Myocyte (in vitro differentiated cells): ENCODE data around the gene GZF1. TPM values are rescaled to one million over a fixed set of nuclear protein-coding genes. Genes with fewer than 3 reads are reported as not detected.
A peak's percentile ranks its signal among the peaks of the same experiment; 100 is the strongest.

Experiments
- DNase-seq: peaks from one replicate; pipeline ENCODE4 v3.0.0-alpha.2; 2012; ENCODE audit warnings: low read depth
- total RNA-seq: library from RNA; depleted of rRNA; stranded (reverse); fragments of >200 nt; gene quantifications from 2 replicates; pipeline ENCODE4 v1.2.3, GENCODE V29; 2014

GZF1 gene
- total RNA-seq, 1 donor from 2014 or later, result 27.8 TPM

DNA sequence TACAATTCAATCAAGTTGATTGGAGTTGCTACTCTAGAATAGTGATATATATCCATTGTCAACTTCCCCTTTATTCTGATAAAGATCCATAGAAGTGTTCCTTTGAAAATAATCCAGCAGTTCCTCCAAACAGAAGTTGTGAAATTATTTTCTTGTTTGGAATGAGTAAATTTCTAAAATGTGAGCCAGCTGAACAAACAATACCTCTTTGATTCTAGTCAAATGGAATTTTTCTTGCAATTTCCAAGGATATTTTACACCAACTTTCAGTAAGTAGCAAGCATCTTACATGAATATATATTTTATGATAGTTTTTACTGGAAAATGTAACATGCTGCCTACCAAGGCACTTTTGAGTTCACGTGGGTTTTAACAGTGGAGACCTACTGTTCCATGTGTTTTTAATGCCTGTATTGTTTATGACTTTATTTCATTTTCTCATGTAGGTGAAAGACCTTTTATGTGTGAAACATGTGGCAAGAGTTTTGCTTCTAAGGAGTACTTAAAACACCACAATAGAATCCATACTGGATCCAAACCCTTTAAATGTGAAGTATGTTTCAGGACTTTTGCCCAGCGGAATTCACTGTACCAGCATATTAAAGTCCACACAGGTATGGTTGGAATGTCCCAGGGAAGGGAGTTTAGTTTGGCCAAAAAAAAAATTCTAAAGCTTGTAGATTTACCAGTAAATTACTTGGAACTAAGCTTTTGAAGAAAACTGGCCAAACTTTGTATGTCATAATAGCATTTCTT lies 6.5 kb downstream of the GZF1 start:
- no peak for DNase-seq

DNA sequence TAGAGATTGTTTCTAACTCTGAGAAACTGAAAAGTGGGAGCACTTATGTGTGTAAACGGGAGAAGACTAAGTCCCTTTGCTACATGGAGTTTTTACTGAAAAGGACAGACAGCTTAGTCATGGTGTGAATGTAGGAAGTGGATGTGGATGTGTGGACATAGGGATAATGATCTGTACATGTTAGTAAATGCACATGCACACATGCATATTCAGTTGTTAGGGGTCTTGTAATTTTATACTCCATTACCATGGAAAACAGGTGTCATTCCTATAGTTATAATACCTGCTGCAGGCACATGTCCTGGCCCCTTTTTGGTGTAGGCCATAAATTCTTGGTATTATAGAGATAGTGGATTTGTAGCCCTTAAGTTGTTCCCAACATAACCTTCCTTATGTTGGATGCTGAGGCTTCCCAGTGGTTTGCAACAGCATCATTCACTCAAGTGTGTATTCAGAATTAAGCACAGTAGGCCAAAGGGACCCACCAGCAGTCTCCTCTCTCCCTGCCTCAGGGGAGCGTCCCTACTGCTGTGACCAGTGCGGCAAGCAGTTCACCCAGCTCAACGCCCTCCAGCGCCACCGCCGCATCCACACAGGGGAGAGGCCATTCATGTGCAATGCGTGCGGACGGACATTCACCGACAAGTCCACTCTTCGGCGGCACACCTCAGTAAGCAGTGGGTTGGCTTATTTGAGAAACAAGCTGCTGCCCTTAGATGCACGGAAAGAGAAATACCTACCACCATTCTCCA lies 7.3 kb downstream of the GZF1 start:
- DNase-seq, result no peak

DNA sequence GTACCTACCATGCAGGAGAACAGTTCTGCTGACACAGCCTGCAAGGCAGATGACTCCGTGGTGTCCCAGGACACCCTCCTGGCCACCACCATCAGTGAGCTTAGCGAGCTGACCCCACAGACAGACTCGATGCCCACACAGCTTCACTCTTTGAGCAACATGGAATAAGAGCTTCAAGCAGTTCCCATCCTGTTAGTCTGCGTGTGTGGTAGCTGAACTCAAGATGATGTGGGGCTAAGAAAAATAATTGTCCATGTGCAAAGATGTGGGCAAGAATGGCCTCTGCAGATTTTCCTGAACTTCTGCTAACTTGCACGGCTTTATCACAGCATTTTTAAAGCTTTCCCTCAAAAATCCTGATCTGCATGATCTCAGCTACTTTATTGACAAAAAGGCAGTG lies 8.3 kb downstream of the GZF1 start:
- DNase-seq, result no peak

GRCh38 chr20:23370873-23371272 lies 8.9 kb downstream of the GZF1 start:
- no peak for DNase-seq

GRCh38 chr20:23371496-23371895 lies 9.5 kb downstream of the GZF1 start:
- no peak for DNase-seq

- no peak for DNase-seq
Observed at GRCh38 chr20:23374441-23374840, 12.5 kb downstream of the GZF1 start.

- DNase-seq, result no peak
Observed at GRCh38 chr20:23375827-23376226, 13.8 kb downstream of the GZF1 start.

- no peak for DNase-seq
Observed at GRCh38 chr20:23379772-23380171, 17.8 kb downstream of the GZF1 start.

- DNase-seq, result no peak
Observed at GRCh38 chr20:23381876-23382275, 19.9 kb downstream of the GZF1 start.

- no peak for DNase-seq
Observed at GRCh38 chr20:23386304-23387117, 24.5 kb downstream of the GZF1 start.

DNA sequence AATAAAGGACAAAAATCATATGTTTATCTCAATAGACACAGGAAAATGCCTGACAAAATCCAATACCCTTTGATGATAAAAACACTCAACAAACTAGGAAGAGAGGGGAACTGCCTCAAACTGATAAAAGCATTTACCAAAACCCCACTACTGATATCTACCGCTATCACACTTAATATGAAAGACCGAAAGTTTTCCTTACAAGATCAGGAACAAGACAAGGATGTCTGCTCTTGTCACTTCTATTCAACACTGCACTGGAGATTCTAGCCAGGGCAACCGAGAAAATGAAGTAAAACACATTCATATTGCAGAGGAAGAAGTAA lies 25.1 kb downstream of the GZF1 start:
- DNase-seq, result no peak

DNA sequence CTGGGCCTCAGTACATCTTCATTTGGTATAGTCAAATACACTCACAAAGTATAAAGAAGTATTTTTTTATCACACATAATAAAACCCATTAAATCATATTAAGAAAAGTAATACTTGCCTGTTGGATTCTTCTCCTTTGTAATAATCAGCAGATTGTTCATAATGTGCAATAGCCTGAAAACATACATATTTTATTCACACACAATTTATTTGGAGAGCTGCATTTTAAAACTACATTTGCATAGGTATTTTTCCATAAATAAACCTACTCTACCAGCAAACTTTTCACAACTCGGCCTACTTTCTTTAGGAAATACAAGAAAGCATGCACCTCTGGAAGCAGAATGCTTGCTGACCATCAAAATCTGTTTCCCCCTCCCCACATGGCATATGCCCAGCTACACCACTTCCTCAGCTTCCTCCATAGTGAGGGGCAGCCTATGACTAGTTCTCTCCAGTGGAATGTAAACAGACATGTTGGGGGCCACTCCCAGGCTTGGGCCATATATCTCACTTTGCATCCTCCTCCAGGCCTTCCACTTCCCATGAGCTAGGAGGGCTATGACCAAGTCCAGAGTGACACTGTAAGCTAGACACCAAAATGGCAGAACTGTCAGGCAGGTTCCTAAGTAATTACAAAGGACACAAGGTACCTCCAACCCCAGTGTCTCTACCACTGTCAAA lies 28.3 kb downstream of the GZF1 start:
- no peak for DNase-seq

DNA sequence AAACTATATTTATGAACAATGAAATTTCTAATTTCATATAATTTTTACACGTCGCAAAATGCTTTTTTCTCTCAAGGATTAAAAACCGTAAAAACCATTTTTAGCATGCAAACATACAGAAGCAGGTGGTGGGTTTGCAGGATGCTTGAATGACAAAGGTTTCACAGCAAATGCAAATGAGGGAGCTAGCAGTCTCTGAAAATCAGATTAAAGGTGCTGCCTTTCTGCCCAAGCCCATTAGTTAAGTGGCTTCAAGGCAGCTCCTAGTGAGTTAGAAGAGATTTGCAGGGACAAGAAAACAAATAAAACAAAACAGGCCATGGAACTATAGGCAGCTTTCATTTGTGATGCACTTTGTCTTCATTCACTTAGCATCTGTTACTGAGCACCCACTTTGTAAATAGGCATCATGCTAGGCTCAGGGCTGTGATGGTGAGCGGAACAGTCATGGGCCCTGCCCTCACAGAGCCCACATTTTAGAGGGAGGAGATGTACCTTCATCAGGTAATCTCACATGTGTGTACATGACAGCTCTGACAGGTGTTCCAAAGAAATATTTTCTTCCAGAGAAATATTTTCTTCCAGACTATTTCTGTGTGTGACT lies 29.8 kb downstream of the GZF1 start:
- DNase-seq, result no peak

- DNase-seq, result no peak
Observed at GRCh38 chr20:23393996-23394775, 32.2 kb downstream of the GZF1 start.

GRCh38 chr20:23396950-23397627 lies 35.1 kb downstream of the GZF1 start:
- DNase-seq, result no peak

- DNase-seq, result no peak
Observed at GRCh38 chr20:23397961-23398360, 36.0 kb downstream of the GZF1 start.

- DNase-seq, result peak; percentile 43
Observed at GRCh38 chr20:23399568-23400241, 37.7 kb downstream of the GZF1 start.

GRCh38 chr20:23401051-23401450 lies 39.1 kb downstream of the GZF1 start:
- no peak for DNase-seq

GRCh38 chr20:23403751-23404150 lies 41.8 kb downstream of the GZF1 start:
- DNase-seq, result no peak
